ENCODE results near the gene HSPA12A.

- TF ChIP-seq POLR2AphosphoS5 (IDR thresholded peaks at IDR 0.05; ENCODE audit: borderline replicate concordance, low read depth, low read length) (no peak), EZH2 (IDR thresholded peaks at IDR 0.05) (no peak)
Observed at GRCh38 chr10:116636976-116637375, 105.4 kb downstream of the HSPA12A start.
